Osteoblast (primary cell): ENCODE measurements around the gene DTX4. TPM values are rescaled to one million over a fixed set of nuclear protein-coding genes. Genes with fewer than 3 reads are reported as not detected.

Experiments
- DNase-seq: peaks from one replicate; pipeline ENCODE4 v3.0.0; 2011; ENCODE audit warnings: low spot score, mixed read lengths; ENCODE audit not compliant: insufficient read length; ENCODE audit errors: missing footprints
- H2AFZ ChIP-seq: 2 replicates; pipeline ENCODE4 v1.6.0; 2011; ENCODE audit warnings: mild to moderate bottlenecking, low read length
- H3K27ac ChIP-seq: 2 replicates; pipeline ENCODE4 v1.5.1; 2011; ENCODE audit warnings: mild to moderate bottlenecking, low read depth, low read length, moderate library complexity
- H3K27me3 ChIP-seq: 2 replicates; pipeline ENCODE4 v1.6.0; 2012; ENCODE audit warnings: mild to moderate bottlenecking, control low read depth, inconsistent platforms, low read length, moderate library complexity; ENCODE audit not compliant: insufficient read depth
- H3K36me3 ChIP-seq: 2 replicates; pipeline ENCODE4 v1.5.1; 2011; ENCODE audit warnings: mild to moderate bottlenecking, low read length, control low read depth, moderate library complexity; ENCODE audit not compliant: insufficient read depth
- H3K4me1 ChIP-seq: 2 replicates; pipeline ENCODE4 v1.5.1; 2011; ENCODE audit warnings: mild to moderate bottlenecking, low read length, control low read depth, moderate library complexity; ENCODE audit not compliant: insufficient read depth
- H3K4me2 ChIP-seq: 2 replicates; pipeline ENCODE4 v1.6.0; 2011; ENCODE audit warnings: mild to moderate bottlenecking, low read length; ENCODE audit not compliant: insufficient read depth
- H3K4me3 ChIP-seq: fragments of 200-600 bp; sonication (generic); 3 replicates; pipeline ENCODE4 v1.5.1; 2012; ENCODE audit warnings: mild to moderate bottlenecking, low read length, inconsistent platforms; ENCODE audit not compliant: insufficient read depth
- H3K79me2 ChIP-seq: 2 replicates; pipeline ENCODE4 v1.6.0; 2012; ENCODE audit warnings: mild to moderate bottlenecking, low read length, control low read depth, inconsistent platforms; ENCODE audit not compliant: insufficient read depth
- H3K9me3 ChIP-seq: 2 replicates; pipeline ENCODE4 v1.5.1; 2011; ENCODE audit warnings: low read depth, low read length, control low read depth
- H4K20me1 ChIP-seq: 2 replicates; pipeline ENCODE4 v1.6.0; 2012; ENCODE audit warnings: mild to moderate bottlenecking, low read length, control low read depth; ENCODE audit not compliant: insufficient read depth
- total RNA-seq: library from RNA; depleted of rRNA; stranded (reverse); fragments of >200 nt; gene quantifications from 2 replicates; pipeline ENCODE4 v1.2.3, GENCODE V29; 2012
- TF ChIP-seq, protein P1 (sequence below): IDR thresholded peaks from 2 replicates; pipeline ENCODE4 v1.5.1; 2011; ENCODE audit warnings: mild to moderate bottlenecking, low read depth, low read length, moderate library complexity; ENCODE audit errors: extremely low read depth

Gene DTX4
- total RNA-seq, 1 donor: under 0.01 TPM

- Histone ChIP-seq H3K4me2 (no peak overlapping the region), H3K27ac (no peak overlapping the region), H3K36me3 (no peaks in the 10 kb centered on the region), H3K4me1 (peaks cover 10% of the 10 kb centered on the region), H4K20me1 (no peaks in the 10 kb centered on the region), H2AFZ (no peak overlapping the region), H3K9me3 (no peaks in the 10 kb centered on the region), H3K4me3 (no peak overlapping the region), H3K79me2 (no peaks in the 10 kb centered on the region), H3K27me3 (peaks cover 6% of the 10 kb centered on the region)
- no peak for DNase-seq
- TF ChIP-seq, protein P1, sequence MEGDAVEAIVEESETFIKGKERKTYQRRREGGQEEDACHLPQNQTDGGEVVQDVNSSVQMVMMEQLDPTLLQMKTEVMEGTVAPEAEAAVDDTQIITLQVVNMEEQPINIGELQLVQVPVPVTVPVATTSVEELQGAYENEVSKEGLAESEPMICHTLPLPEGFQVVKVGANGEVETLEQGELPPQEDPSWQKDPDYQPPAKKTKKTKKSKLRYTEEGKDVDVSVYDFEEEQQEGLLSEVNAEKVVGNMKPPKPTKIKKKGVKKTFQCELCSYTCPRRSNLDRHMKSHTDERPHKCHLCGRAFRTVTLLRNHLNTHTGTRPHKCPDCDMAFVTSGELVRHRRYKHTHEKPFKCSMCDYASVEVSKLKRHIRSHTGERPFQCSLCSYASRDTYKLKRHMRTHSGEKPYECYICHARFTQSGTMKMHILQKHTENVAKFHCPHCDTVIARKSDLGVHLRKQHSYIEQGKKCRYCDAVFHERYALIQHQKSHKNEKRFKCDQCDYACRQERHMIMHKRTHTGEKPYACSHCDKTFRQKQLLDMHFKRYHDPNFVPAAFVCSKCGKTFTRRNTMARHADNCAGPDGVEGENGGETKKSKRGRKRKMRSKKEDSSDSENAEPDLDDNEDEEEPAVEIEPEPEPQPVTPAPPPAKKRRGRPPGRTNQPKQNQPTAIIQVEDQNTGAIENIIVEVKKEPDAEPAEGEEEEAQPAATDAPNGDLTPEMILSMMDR: no peak
Measured at GRCh38 chr11:59195586-59195985, 23.7 kb downstream of the DTX4 start.

DNA sequence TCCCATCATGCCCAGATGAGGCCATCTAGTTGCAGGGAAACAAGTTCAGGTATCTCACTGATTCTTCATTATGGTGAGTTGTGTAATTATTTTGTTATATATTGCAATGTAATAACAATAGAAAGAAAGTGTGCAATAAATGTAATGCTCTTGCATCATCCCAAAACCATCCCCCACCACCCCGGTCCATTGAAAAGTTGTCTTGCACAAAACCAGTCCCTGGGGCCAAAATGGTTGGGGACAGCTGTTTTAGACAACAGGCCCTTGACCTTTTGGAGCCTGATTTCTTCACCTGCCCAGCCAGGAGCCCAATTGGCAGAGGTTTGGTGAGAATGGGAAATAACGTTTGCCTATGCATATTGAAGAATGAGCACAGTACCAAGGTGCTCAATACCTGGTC is 24.8 kb downstream of the DTX4 start:
- Histone ChIP-seq H3K27ac (no peak overlapping the region), H3K4me2 (no peak overlapping the region), H4K20me1 (no peaks in the 10 kb centered on the region), H3K79me2 (no peaks in the 10 kb centered on the region), H3K36me3 (no peaks in the 10 kb centered on the region), H2AFZ (no peak overlapping the region), H3K9me3 (no peaks in the 10 kb centered on the region), H3K27me3 (peaks cover 6% of the 10 kb centered on the region), H3K4me1 (peaks cover 10% of the 10 kb centered on the region), H3K4me3 (no peak overlapping the region)
- no peak for DNase-seq
- TF ChIP-seq, protein P1: no peak

- Histone ChIP-seq H3K36me3 (no peaks in the 10 kb centered on the region), H3K27me3 (peaks cover 6% of the 10 kb centered on the region), H3K4me3 (no peak overlapping the region), H3K4me2 (peak overlapping the region; percentile 28), H4K20me1 (no peaks in the 10 kb centered on the region), H3K27ac (no peak overlapping the region), H3K4me1 (peaks cover 10% of the 10 kb centered on the region), H2AFZ (peak overlapping the region; percentile 2), H3K79me2 (no peaks in the 10 kb centered on the region), H3K9me3 (no peaks in the 10 kb centered on the region)
- DNase-seq: peak; percentile 83
- TF ChIP-seq, protein P1: no peak
Measured at GRCh38 chr11:59197991-59198390, 26.1 kb downstream of the DTX4 start.

DNA sequence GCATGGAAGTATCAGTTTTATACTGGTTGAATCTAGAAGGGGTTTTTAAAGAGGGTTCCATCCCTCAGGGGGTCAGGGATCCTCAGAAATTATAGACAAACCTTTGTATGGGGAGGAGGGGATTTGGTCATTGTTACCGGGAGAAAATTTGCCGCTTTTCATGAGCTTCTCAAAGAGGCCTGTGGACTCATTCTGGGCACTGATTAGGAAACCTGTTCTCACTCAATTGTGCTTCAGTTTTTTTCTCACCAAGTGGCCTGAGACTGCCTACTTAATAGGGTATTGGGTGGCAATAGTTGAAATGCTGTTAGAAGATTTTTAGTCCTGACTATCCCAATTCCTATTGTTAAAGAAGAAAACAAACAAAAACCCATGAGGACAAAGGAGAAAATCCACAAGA is 26.8 kb downstream of the DTX4 start:
- Histone ChIP-seq H3K79me2 (no peaks in the 10 kb centered on the region), H2AFZ (no peak overlapping the region), H3K9me3 (no peaks in the 10 kb centered on the region), H3K4me3 (no peak overlapping the region), H4K20me1 (no peaks in the 10 kb centered on the region), H3K36me3 (no peaks in the 10 kb centered on the region), H3K27ac (no peak overlapping the region), H3K4me1 (peaks cover 10% of the 10 kb centered on the region), H3K4me2 (no peak overlapping the region), H3K27me3 (peaks cover 6% of the 10 kb centered on the region)
- TF ChIP-seq, protein P1: no peak
- DNase-seq: no peak
